Stimulated activated naive CD8-positive, alpha-beta T cell treated with anti-CD3 and anti-CD28 coated beads, Interleukin-15, amount 100 ng/mL, for 72 hours (primary cell): Measurements from ENCODE around the gene WDR45.
A peak's percentile ranks its signal among the peaks of the same experiment; 100 is the strongest.

ENCODE experiments used
- ATAC-seq: fragments of 150-1000 bp; cut with Tn5 transposase; 2 replicates; pipeline ENCODE4 v1.10.0; 2021; ENCODE audit warnings: mild to moderate bottlenecking, moderate library complexity
- DNase-seq, 2 donors: peaks; one replicate each; pipeline ENCODE4 v3.0.0; 2021 to 2022
- H3K27ac Mint-ChIP-seq, 2 donors: one replicate each; pipeline ENCODE4 v1.8.0; 2022; ENCODE audit warnings: mild to moderate bottlenecking in 2 of 2, mixed read lengths in 2 of 2, moderate library complexity in 2 of 2
- H3K27me3 Mint-ChIP-seq: one replicate; pipeline ENCODE4 v1.8.0; 2022; ENCODE audit warnings: mixed read lengths
- H3K4me1 Mint-ChIP-seq: one replicate; pipeline ENCODE4 v1.8.0; 2022; ENCODE audit warnings: mild to moderate bottlenecking, mixed read lengths
- H3K4me3 Mint-ChIP-seq, 2 donors: one replicate each; pipeline ENCODE4 v1.8.0; 2022; ENCODE audit warnings: mild to moderate bottlenecking in 2 of 2, mixed read lengths in 2 of 2, moderate library complexity in 1 of 2
- H3K9me3 Mint-ChIP-seq, 2 donors: one replicate each; pipeline ENCODE4 v1.8.0; 2022; ENCODE audit warnings: mixed read lengths in 2 of 2

The WDR45 gene

DNA sequence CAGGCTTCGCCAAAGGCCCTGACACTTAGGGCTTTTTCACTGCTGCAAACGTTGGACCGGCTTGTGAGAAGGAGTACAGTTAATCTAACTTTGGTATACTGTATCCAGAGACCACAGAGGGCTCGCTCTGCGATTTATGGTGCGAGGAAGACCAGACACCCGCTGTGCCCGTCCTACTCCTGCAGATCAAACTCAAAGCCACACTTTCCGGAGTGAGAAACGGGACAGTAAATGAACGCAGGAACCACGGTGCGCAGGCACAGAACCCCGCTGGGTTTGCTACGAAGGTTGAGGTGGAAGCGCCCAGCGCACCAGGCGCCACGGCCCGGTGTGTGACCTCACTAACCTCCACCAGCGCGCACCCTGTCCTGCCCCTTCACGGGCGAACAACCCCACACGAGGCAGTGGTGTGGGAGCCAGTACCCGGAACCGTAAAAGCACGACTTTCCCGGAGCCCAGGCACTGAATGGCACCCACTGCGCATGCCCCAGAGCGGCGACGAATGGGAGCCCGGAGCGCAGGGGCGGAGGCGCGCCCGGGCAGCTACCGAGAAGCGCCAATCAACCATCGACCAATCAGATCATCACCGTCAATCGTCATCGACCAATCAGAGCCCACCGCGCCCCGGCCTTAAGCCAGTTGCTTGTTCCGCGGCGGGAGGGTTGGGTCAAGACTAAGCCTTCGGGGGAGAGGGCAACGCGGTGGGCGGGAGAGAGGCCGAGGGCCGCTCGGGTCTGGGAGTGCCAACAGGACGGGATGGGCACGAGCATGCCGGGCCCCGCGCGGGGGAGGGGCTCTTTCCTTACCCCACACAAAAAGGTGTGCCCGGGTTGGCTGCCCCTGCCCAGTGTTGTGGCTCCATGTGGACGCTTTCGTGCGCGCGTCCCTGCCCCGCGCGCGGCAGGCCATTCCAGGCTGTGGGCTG is 21.3 kb upstream of the WDR45 start:
- Mint-ChIP-seq H3K4me1 (peaks cover 8% of the 10 kb centered on the region), H3K27ac (peak overlapping the region; percentile 90 to 93), H3K9me3 (no peaks in the 10 kb centered on the region), H3K27me3 (no peaks in the 10 kb centered on the region), H3K4me3 (peak overlapping the region; percentile 90 to 92)
- peak; percentile 97 for ATAC-seq
- peak; percentile 78 to 89 for DNase-seq

DNA sequence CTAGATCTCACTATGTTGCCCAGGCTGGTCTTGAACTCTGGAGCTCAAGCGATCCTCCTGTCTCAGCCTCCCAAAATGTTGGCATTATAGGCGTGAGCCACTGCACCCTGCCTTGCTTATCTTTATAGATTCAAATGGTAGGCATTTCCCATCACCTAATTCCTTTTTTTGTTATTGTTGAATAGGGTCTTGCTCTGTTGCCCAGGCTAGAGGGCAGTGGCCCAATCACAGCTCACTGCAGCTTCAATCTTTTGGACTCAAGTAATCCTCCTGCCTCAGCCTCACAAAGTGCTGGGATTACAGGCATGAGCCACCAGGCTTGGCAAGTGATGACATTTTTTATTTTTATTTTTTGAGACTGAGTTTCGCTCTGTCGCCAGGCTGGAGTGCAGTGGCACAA is 16.7 kb upstream of the WDR45 start:
- Mint-ChIP-seq H3K27me3 (no peaks in the 10 kb centered on the region), H3K4me3 (no peak overlapping the region), H3K27ac (no peak overlapping the region), H3K9me3 (no peaks in the 10 kb centered on the region), H3K4me1 (peaks cover 2% of the 10 kb centered on the region)
- DNase-seq (no peak), ATAC-seq (no peak)

DNA sequence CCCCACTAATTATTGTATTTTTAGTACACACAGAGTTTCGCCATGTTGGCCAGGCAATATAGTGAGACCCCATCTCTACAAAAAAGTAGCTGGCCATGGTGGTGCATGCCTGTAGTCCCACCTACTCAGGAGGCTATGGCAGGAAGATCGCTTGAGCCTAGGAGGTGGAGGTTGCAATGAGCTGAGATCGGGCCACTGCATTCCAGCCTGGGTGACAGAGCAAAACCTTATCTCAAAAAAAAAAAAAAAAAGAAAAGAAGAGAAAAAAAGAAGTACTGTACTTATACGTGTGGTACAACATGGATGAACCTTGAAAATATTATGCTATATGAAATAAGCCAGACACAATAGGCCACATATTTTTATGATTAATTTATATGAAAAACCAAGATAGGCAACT is 9.9 kb upstream of the WDR45 start:
- Mint-ChIP-seq H3K4me3 (no peak overlapping the region), H3K27ac (no peak overlapping the region), H3K4me1 (no peaks in the 10 kb centered on the region), H3K9me3 (no peaks in the 10 kb centered on the region), H3K27me3 (no peaks in the 10 kb centered on the region)
- ATAC-seq, result no peak
- DNase-seq, result no peak

DNA sequence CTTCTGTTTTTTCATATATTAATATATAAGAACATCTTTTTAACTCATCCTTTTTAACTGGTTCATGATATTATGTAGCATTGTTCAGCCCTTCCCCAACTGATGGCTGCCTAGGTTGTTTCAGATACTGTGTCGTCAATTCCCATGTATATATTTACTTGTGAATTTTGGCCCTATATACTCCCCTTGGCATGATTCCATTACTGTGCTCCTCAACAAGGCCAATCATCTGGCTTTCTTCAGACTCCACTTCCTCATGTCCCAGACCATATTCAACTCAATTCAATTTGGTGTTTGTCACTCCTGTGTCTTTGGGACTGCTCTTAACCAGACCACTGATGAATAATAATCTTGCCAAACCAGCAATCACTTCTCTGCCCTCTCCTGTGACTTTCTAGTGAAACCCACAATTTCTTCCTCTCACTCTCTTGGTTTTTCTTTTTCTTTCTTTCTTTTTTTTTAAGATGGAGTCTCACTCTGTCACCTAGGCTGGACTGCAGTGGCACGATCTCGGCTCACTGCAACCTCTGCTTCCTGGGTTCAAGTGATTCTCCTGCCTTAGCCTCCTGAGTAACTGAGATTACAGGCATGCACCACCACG is 2.7 kb upstream of the WDR45 start:
- ATAC-seq, result no peak
- Mint-ChIP-seq H3K4me3 (no peak overlapping the region), H3K4me1 (peaks cover 20% of the 10 kb centered on the region), H3K27ac (no peak overlapping the region), H3K9me3 (no peaks in the 10 kb centered on the region), H3K27me3 (no peaks in the 10 kb centered on the region)
- DNase-seq, result no peak

DNA sequence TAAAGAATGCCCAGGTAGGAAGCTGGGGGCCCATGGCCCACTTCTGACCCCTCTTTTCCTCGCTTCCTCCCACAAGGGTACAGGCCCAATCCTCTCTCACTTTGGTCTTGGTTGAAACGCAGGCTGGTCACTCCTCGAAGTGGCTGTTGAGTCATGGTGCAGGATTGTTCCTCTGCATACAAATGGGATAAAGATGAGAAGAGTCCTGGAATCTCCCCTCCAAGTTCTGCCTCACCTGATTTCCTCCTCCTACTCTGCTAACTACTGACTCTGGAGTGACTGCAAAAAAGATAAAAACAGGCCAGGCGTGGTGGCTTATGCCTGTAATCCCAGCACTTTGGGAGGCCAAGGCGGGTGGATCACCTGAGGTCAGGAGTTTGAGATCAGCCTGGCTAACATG is 1.7 kb downstream of the WDR45 start:
- Mint-ChIP-seq H3K4me3 (no peak overlapping the region), H3K27me3 (no peaks in the 10 kb centered on the region), H3K9me3 (no peaks in the 10 kb centered on the region), H3K4me1 (peaks cover 38% of the 10 kb centered on the region), H3K27ac (no peak overlapping the region)
- ATAC-seq, result no peak
- DNase-seq, result no peak

DNA sequence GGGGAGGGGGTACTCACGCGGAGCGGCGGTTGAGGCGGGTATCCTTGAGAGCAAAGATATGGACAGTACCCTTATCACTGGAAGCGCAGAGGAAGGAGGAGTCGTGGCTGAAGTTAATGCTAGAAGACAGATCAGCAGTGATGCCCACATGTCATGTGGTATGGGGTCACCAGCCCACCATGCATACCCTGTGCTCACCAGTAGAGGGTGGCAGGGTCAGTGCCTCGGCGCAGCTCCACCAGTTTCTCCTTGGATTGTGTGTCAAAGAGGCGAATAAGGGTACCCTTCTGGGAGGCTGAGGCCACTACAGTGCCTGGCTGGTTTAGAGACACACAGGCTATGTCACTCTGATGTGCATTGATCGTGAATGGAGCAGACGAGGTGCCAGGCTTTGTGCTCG is 4.3 kb downstream of the WDR45 start:
- H3K4me1 Mint-ChIP-seq, result peaks cover 36% of the 10 kb centered on the region
- ATAC-seq, result no peak
- H3K9me3 Mint-ChIP-seq, result no peaks in the 10 kb centered on the region
- no peaks in the 10 kb centered on the region for H3K27me3 Mint-ChIP-seq
- H3K27ac Mint-ChIP-seq, result peak overlapping the region in 1 of 2 donors; percentile 48
- no peak overlapping the region for H3K4me3 Mint-ChIP-seq
- DNase-seq, result no peak

DNA sequence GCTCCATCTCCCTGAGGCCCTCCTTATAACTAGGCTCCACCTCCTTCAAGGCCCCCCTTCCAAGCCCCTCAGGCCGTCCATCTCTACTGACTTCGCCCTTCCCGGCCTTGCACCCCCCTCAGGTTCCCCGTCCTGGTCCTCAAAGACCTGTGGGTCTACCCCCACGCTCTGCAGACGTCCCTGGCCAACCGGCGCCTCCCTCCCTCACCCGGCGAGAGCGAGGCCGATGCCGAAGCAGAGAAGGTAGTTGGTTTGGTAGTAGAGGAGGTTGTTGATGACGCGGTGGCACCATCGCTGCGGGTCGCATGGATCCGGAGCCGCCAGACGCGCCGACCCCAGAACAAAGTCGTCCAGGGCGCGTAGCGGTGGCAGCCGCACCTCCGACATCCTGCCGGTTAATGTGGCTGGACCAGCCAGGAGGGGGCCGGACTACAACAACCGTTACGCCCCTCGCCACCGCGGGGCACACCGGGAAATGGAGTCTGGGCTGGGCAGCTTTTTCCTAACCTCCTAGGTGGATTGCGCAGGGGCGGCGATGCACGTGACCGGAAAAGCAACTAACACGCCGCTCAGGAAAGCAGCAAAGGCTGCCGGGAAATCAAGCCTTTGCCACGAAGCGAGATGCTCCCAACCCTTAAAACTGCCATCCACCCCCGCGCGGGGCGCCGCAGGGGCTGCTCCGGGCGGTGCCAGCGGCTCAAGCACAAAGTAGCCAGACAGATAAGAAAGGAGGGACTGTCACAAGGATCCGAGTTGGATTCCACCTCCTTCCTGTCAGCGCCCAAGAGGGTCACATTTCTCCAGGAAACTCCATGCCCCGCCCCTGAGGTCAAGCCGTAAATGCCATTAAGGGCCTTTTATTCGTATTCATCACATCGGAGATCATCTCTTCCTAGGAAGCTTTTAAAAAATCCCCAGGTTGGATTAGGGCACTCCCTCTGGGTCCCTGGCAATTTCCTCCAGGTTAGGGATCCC is 5.8 kb downstream of the WDR45 start, which contains the start of gene PRAF2:
PRAF2 (minus strand) TSS at position 402 of the 975 bp plus-strand sequence; CDS start at position 387, 15 bp downstream.
- peak; percentile 95 for ATAC-seq
- H3K4me3 Mint-ChIP-seq, result peak within 1 kb of the TSS; percentile 87 to 97

DNA sequence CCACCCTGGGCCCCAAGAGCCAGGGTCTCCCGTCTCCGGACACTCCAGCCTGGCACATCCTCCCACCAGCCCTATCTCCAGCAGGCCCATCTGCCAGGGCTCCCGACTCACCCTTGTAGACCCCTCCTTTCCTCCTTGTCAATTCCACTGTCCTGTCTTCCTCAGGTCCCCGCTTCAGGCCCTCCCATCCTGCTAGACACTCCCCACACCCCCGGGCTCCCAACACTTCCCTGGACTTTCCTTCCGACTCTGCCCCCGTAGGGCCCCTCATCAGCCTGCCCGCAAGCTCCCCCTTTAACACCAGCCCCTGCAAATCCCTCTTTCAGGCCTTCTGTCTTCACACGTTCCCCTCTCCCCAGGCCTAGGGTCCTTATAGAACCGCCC is 7.0 kb downstream of the WDR45 start:
- H3K9me3 Mint-ChIP-seq, result no peaks in the 10 kb centered on the region
- no peak for DNase-seq
- H3K27ac Mint-ChIP-seq, result peak overlapping the region; percentile 74 to 88
- no peak for ATAC-seq
- H3K4me3 Mint-ChIP-seq, result peak overlapping the region; percentile 87 to 97
- H3K27me3 Mint-ChIP-seq, result no peaks in the 10 kb centered on the region
- peaks cover 23% of the 10 kb centered on the region for H3K4me1 Mint-ChIP-seq

More for the DNA sequence above, 5.8 kb downstream of the WDR45 start, which contains the start of gene PRAF2:
- Mint-ChIP-seq H3K27ac (peak within 1 kb of the TSS; percentile 85 to 88), H3K27me3 (no peaks in the 10 kb centered on the region), H3K4me1 (peaks cover 29% of the 10 kb centered on the region), H3K9me3 (no peaks in the 10 kb centered on the region)
- DNase-seq, result peak; percentile 77 to 91

DNA sequence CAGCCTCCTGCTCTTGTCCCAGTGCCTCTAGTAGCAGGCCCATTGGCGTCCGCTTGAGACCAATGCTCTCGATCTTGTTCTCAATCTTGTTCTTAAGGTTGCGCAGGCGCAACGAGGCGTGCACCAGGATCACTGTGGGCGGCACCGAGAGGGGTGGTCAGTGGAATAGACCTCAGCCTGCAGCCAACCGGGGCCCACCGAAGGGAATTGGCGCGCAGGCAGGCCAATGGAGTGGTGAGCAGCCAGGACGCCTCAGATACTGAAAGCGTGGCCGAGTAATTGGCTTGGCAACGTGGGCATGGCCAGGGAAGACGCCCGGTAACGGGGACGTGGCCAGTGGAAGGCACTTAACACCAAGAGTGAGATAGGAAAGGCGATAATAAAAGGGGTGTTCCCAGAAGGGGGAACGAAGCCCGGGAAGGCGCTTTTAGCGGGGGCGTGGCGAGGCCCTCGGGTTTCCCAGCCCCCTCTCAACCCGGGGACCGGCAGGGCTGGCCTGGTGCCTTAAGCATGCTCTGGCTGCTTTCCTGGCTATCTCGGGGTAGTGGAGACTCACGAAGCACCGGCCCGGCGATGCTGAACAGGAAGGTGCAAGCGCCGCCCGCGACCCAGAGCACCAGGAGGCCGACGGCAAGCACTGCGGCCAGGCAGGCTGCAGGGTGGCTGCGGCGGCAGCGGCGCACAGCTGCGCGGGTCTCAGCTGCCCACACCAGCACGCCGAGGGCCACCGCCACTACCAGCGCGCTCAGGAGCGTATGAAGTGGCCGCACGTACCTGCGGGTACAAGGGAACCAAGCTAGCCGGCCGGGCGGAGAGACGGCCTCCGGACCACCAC is 7.6 kb downstream of the WDR45 start:
- Mint-ChIP-seq H3K27me3 (no peaks in the 10 kb centered on the region), H3K4me3 (peak overlapping the region; percentile 87 to 97), H3K4me1 (peaks cover 23% of the 10 kb centered on the region), H3K27ac (peak overlapping the region in 1 of 2 donors; percentile 91), H3K9me3 (no peaks in the 10 kb centered on the region)
- ATAC-seq (no peak), DNase-seq (no peak)

DNA sequence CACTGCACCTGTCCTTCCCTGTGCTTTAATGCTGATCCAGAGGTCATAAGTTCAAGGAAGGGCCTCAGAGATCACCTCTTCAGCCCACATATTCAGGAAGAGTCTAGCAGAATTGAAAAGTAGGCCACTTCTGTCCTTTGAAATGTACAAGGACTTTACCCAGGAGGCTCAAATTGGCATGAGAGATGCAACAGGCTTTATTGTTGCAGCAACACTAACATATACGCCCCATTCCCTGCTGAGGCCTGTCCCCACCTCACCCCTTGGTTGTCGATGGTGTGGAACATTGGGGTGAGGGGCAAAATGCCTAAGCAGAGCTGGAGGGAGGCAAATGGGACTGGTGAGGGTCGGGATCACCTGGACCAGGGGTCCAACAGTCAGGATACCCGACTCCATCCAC is 8.7 kb downstream of the WDR45 start:
- Mint-ChIP-seq H3K4me3 (peak overlapping the region in 1 of 2 donors; percentile 6), H3K27ac (peak overlapping the region in 1 of 2 donors; percentile 91)

DNA sequence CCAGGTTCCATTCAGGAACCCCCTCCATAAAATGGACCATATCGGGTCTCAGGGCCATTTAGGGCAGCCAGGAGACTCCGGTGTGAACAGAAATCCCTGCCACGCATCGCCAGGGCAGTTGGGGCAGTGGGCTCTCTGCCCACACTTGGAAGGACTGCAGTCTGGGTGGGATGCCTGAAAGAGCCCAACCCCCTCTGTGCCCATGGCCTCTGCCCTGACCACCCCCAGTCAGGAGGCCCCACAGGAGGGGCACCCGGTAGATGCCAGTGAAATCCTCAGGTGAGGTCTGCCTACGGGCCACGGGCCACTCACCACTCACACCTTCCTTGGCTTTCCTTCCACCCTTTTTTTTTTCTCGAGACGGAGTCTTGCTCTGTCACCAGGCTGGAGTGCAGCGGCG is 10.6 kb downstream of the WDR45 start:
- H3K27ac Mint-ChIP-seq, result no peak overlapping the region
- no peak for ATAC-seq
- peaks cover 15% of the 10 kb centered on the region for H3K4me1 Mint-ChIP-seq
- H3K9me3 Mint-ChIP-seq, result no peaks in the 10 kb centered on the region
- DNase-seq, result no peak
- H3K4me3 Mint-ChIP-seq, result no peak overlapping the region
- H3K27me3 Mint-ChIP-seq, result no peaks in the 10 kb centered on the region

More for the DNA sequence above, 8.7 kb downstream of the WDR45 start:
- ATAC-seq (no peak), DNase-seq (no peak)
- no peaks in the 10 kb centered on the region for H3K9me3 Mint-ChIP-seq
- H3K4me1 Mint-ChIP-seq, result peaks cover 23% of the 10 kb centered on the region
- H3K27me3 Mint-ChIP-seq, result no peaks in the 10 kb centered on the region

DNA sequence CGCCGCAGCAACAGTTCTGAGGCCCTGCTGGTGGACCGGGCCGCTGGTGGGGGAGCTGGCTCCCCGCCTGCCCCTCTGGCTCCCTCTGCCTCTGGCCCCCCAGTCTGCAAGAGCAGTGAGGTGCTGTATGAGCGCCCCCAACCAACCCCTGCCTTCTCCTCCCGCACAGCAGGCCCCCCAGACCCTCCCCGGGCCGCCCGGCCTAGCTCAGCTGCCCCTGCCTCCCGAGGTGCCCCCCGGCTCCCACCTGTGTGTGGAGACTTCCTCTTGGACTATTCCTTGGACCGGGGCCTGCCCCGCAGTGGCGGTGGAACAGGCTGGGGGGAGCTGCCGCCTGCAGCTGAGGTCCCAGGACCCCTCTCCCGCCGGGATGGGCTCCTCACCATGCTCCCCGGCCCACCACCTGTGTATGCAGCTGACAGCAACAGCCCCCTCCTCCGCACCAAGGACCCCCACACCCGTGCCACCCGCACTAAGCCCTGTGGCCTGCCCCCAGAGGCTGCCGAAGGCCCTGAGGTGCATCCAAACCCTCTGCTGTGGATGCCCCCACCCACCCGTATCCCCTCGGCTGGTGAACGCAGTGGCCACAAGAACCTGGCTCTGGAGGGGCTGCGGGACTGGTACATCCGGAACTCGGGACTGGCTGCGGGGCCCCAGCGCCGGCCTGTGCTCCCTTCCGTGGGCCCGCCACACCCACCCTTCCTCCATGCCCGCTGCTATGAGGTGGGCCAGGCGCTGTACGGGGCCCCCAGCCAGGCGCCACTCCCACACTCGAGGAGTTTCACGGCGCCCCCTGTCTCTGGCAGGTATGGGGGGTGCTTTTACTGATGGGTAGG is 12.2 kb downstream of the WDR45 start:
- Mint-ChIP-seq H3K27ac (peak overlapping the region in 1 of 2 donors; percentile 34), H3K4me3 (no peak overlapping the region), H3K4me1 (peaks cover under 1% of the 10 kb centered on the region), H3K27me3 (no peaks in the 10 kb centered on the region), H3K9me3 (no peaks in the 10 kb centered on the region)
- ATAC-seq (peak; percentile 35), DNase-seq (no peak)

DNA sequence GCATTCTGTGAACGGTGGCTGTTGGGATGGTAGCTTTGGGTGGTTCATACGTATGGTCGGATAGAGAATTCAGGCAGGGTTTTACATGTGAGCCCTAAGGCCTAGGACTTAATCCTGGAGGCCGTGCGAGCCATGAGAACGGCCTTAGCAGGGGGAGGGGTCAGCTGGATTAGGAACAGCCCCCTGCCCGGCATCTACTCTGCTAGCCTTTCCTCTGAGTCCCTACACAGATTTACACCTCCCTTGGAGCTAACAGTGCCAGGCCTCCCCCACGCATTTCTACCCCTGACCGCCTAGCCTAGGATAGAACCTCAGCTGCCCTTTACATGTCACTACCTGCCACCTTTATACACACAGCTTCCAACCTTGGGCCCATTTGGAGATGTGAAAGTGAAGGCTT is 13.0 kb downstream of the WDR45 start:
- H3K27ac Mint-ChIP-seq, result no peak overlapping the region
- H3K9me3 Mint-ChIP-seq, result no peaks in the 10 kb centered on the region
- no peaks in the 10 kb centered on the region for H3K27me3 Mint-ChIP-seq
- ATAC-seq (no peak), DNase-seq (no peak)
- no peaks in the 10 kb centered on the region for H3K4me1 Mint-ChIP-seq
- no peak overlapping the region for H3K4me3 Mint-ChIP-seq

DNA sequence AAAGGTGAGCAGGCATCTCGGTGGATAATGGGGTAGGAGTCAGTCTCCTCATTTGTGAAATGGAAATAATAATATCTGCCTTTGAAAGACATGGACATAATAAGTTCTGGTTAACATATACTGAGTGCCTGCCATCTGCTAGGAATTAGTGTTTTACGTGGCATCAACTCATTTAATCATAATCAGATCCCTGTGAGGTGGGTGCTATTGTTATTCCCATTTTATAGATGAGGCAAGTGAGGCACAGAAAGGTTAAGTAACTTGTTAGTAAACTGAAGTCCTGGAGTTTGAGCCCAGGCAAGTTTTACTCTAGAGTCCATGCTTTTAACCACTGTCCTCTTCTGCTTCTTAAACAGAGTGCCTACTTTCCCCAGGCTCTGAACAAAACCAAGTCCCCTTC is 13.4 kb downstream of the WDR45 start:
- Mint-ChIP-seq H3K4me1 (no peaks in the 10 kb centered on the region), H3K9me3 (no peaks in the 10 kb centered on the region), H3K27me3 (no peaks in the 10 kb centered on the region), H3K4me3 (no peak overlapping the region), H3K27ac (no peak overlapping the region)
- DNase-seq (no peak), ATAC-seq (no peak)
